ENCODE data around the gene MAPK13. TPM values are rescaled to one million over a fixed set of nuclear protein-coding genes. Genes with fewer than 3 reads are reported as not detected.

MAPK13 gene
- polyA plus RNA-seq, 1 experiment: 3.8 TPM

- ChIA-PET CTCF (interaction anchor here (1.5 to 2.8 kb wide), 2 partner anchors 8 to 19 kb away, joined by 4 to 14 read pairs; no protein-coding TSS in a partner anchor), POLR2A (no interaction called here)
- no peak overlapping the region for H3K4me3 ChIP-seq (ENCODE audit: low read depth, low read length)
- no peak for DNase-seq (ENCODE audit: low read depth)
- H3K27me3 ChIP-seq (ENCODE audit: control insufficient read depth, insufficient read depth, low read length): no peaks in the 10 kb centered on the region
- TF ChIP-seq, protein P1, sequence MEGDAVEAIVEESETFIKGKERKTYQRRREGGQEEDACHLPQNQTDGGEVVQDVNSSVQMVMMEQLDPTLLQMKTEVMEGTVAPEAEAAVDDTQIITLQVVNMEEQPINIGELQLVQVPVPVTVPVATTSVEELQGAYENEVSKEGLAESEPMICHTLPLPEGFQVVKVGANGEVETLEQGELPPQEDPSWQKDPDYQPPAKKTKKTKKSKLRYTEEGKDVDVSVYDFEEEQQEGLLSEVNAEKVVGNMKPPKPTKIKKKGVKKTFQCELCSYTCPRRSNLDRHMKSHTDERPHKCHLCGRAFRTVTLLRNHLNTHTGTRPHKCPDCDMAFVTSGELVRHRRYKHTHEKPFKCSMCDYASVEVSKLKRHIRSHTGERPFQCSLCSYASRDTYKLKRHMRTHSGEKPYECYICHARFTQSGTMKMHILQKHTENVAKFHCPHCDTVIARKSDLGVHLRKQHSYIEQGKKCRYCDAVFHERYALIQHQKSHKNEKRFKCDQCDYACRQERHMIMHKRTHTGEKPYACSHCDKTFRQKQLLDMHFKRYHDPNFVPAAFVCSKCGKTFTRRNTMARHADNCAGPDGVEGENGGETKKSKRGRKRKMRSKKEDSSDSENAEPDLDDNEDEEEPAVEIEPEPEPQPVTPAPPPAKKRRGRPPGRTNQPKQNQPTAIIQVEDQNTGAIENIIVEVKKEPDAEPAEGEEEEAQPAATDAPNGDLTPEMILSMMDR (IDR thresholded peaks at IDR 0.05; ENCODE audit: insufficient read depth, low read depth, low read length): no peak
- H3K36me3 ChIP-seq (ENCODE audit: control insufficient read depth, insufficient read depth, low read length): peaks cover 10% of the 10 kb centered on the region
Observed at GRCh38 chr6:36113703-36114102, 16.6 kb upstream of the MAPK13 start.

GRCh38 chr6:36114798-36115408, 15.4 kb upstream of the MAPK13 start:
- TF ChIP-seq, protein P1 (IDR thresholded peaks at IDR 0.05; ENCODE audit: insufficient read depth, low read depth, low read length): no peak
- peaks cover 8% of the 10 kb centered on the region for H3K36me3 ChIP-seq (ENCODE audit: control insufficient read depth, insufficient read depth, low read length)
- H3K27me3 ChIP-seq (ENCODE audit: control insufficient read depth, insufficient read depth, low read length): no peaks in the 10 kb centered on the region
- H3K4me3 ChIP-seq (ENCODE audit: low read depth, low read length): no peak overlapping the region
- DNase-seq (ENCODE audit: low read depth): no peak
- CTCF ChIA-PET: no interaction called here
- POLR2A ChIA-PET: interaction anchor here (0.7 kb wide), 1 partner anchor 37 kb away, joined by 8 read pairs; no protein-coding TSS in a partner anchor

- Histone ChIP-seq H3K4me3 (ENCODE audit: low read depth, low read length) (no peak overlapping the region), H3K27me3 (ENCODE audit: control insufficient read depth, insufficient read depth, low read length) (no peaks in the 10 kb centered on the region), H3K36me3 (ENCODE audit: control insufficient read depth, insufficient read depth, low read length) (peaks cover 4% of the 10 kb centered on the region)
- TF ChIP-seq, protein P1 (IDR thresholded peaks at IDR 0.05; ENCODE audit: insufficient read depth, low read depth, low read length): no peak
- ChIA-PET CTCF (interaction anchor here (1.1 kb wide), 1 partner anchor 21 kb away, joined by 3 read pairs; no protein-coding TSS in a partner anchor), POLR2A (interaction anchor here (0.7 kb wide), 1 partner anchor 37 kb away, joined by 8 read pairs; no protein-coding TSS in a partner anchor)
- no peak for DNase-seq (ENCODE audit: low read depth)
Observed at GRCh38 chr6:36115412-36115811, 14.9 kb upstream of the MAPK13 start.

DNA sequence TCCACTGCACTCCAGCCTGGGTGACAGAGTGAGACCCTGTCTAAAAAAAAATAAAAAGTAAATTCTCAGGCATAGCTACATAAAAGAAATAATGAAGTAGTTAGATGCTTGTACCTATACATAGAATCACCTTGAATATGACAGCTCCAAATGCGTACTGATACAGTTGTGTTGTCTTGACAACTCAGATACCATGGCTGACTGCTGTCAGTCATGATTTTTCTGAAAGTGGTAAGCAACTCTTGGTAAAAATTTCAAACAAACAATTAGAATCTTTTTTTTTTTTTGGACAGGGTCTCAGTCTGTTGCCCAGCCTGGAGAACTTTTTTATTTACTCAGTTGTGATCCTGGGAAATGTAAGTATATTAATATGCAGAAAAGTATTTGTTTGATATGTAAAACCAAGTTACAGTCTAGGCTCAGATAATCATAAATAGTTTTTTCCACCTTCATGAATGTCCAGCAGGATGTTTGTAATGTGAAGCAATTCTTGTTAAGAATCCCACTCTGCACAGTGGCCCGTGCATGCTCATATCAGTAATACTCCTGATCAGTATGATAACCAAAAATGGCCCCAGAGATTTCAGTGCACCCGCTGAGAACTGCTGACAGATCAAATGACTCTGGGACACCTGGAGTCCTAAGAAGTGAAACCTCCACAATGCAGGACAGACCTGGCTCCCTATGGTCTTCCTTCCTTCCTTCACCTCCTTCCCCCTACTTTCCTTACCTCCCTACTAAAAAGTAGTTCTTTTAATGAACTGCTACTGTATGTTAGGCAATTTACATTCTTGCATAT, 14.0 kb upstream of the MAPK13 start:
- TF ChIP-seq, protein P1 (IDR thresholded peaks at IDR 0.05; ENCODE audit: insufficient read depth, low read depth, low read length): no peak
- Histone ChIP-seq H3K36me3 (ENCODE audit: control insufficient read depth, insufficient read depth, low read length) (peaks cover 4% of the 10 kb centered on the region), H3K4me3 (ENCODE audit: low read depth, low read length) (no peak overlapping the region), H3K27me3 (ENCODE audit: control insufficient read depth, insufficient read depth, low read length) (no peaks in the 10 kb centered on the region)
- DNase-seq (ENCODE audit: low read depth): no peak
- POLR2A ChIA-PET: no interaction called here
- CTCF ChIA-PET: interaction anchor here (1.1 kb wide), 1 partner anchor 22 kb away, joined by 3 read pairs; no protein-coding TSS in a partner anchor

GRCh38 chr6:36116943-36117342, 13.4 kb upstream of the MAPK13 start:
- no peak for DNase-seq (ENCODE audit: low read depth)
- ChIA-PET CTCF (no interaction called here), POLR2A (no interaction called here)
- H3K4me3 ChIP-seq (ENCODE audit: low read depth, low read length): no peak overlapping the region
- no peaks in the 10 kb centered on the region for H3K27me3 ChIP-seq (ENCODE audit: control insufficient read depth, insufficient read depth, low read length)
- TF ChIP-seq, protein P1 (IDR thresholded peaks at IDR 0.05; ENCODE audit: insufficient read depth, low read depth, low read length): no peak
- peaks cover 2% of the 10 kb centered on the region for H3K36me3 ChIP-seq (ENCODE audit: control insufficient read depth, insufficient read depth, low read length)
